ENCODE results near the gene ASRGL1. TPM values are rescaled to one million over a fixed set of nuclear protein-coding genes. Genes with fewer than 3 reads are reported as not detected.
"Not testable (repeated sequence)": the region's sequence is repeated elsewhere in the genome, so short reads cannot be mapped to it uniquely, and the experiment has no call there.

The ASRGL1 gene
- total RNA-seq, 1 experiment from 2014 or later: not detected

- H3K4me2 ChIP-seq (ENCODE audit: low read depth, low read length, poor library complexity, severe bottlenecking): no peak overlapping the region
- no peaks in the 10 kb centered on the region for H3K36me3 ChIP-seq (ENCODE audit: insufficient read depth, low read length)
- H3K9me3 ChIP-seq (ENCODE audit: low read length): no peaks in the 10 kb centered on the region
- no peak overlapping the region for H3K27ac ChIP-seq (ENCODE audit: low read length)
- no peaks in the 10 kb centered on the region for H3K27me3 ChIP-seq (ENCODE audit: low read length)
- H3K9me2 ChIP-seq (replicated peaks; ENCODE audit: insufficient read depth, low read length): no peaks in the 10 kb centered on the region
- H3K4me1 ChIP-seq (ENCODE audit: low read length): no peaks in the 10 kb centered on the region
- peak; percentile 83 for DNase-seq
- no peak overlapping the region for H2AFZ ChIP-seq (ENCODE audit: low read length)
- H3K9ac ChIP-seq (ENCODE audit: low read length): no peak overlapping the region
- H3K4me3 ChIP-seq (ENCODE audit: low read length): no peak overlapping the region
- H4K20me1 ChIP-seq (ENCODE audit: insufficient read depth, low read depth, low read length): no peaks in the 10 kb centered on the region
- no peaks in the 10 kb centered on the region for H3K79me2 ChIP-seq (ENCODE audit: low read length)
Observed at GRCh38 chr11:62340269-62340901, 3.1 kb downstream of the ASRGL1 start.

GRCh38 chr11:62341588-62341987, 4.3 kb downstream of the ASRGL1 start:
- Histone ChIP-seq H3K79me2 (ENCODE audit: low read length) (no peaks in the 10 kb centered on the region), H3K27me3 (ENCODE audit: low read length) (no peaks in the 10 kb centered on the region), H3K9me3 (ENCODE audit: low read length) (no peaks in the 10 kb centered on the region)

GRCh38 chr11:62343646-62344190, 6.5 kb downstream of the ASRGL1 start:
- H3K79me2 ChIP-seq (ENCODE audit: low read length); DNase-seq; H4K20me1 ChIP-seq (ENCODE audit: insufficient read depth, low read depth, low read length); H2AFZ ChIP-seq (ENCODE audit: low read length); H3K4me1 ChIP-seq (ENCODE audit: low read length); H3K36me3 ChIP-seq (ENCODE audit: insufficient read depth, low read length); H3K9me2 ChIP-seq (replicated peaks; ENCODE audit: insufficient read depth, low read length); H3K27ac ChIP-seq (ENCODE audit: low read length); H3K9ac ChIP-seq (ENCODE audit: low read length); H3K4me3 ChIP-seq (ENCODE audit: low read length); H3K4me2 ChIP-seq (ENCODE audit: low read depth, low read length, poor library complexity, severe bottlenecking); H3K9me3 ChIP-seq (ENCODE audit: low read length); H3K27me3 ChIP-seq (ENCODE audit: low read length): not testable (repeated sequence)

More at GRCh38 chr11:62341588-62341987, 4.3 kb downstream of the ASRGL1 start:
- Histone ChIP-seq H4K20me1 (ENCODE audit: insufficient read depth, low read depth, low read length) (no peaks in the 10 kb centered on the region), H2AFZ (ENCODE audit: low read length) (no peak overlapping the region), H3K9ac (ENCODE audit: low read length) (no peak overlapping the region), H3K36me3 (ENCODE audit: insufficient read depth, low read length) (no peaks in the 10 kb centered on the region), H3K4me2 (ENCODE audit: low read depth, low read length, poor library complexity, severe bottlenecking) (no peak overlapping the region), H3K9me2 (replicated peaks; ENCODE audit: insufficient read depth, low read length) (no peaks in the 10 kb centered on the region), H3K4me3 (ENCODE audit: low read length) (no peak overlapping the region), H3K4me1 (ENCODE audit: low read length) (no peaks in the 10 kb centered on the region), H3K27ac (ENCODE audit: low read length) (no peak overlapping the region)
- DNase-seq: no peak

GRCh38 chr11:62344210-62344609, 7.0 kb downstream of the ASRGL1 start:
- Histone ChIP-seq H3K9me3 (ENCODE audit: low read length) (no peaks in the 10 kb centered on the region), H2AFZ (ENCODE audit: low read length) (no peak overlapping the region), H3K9ac (ENCODE audit: low read length) (no peak overlapping the region), H4K20me1 (ENCODE audit: insufficient read depth, low read depth, low read length) (no peaks in the 10 kb centered on the region), H3K27ac (ENCODE audit: low read length) (no peak overlapping the region), H3K36me3 (ENCODE audit: insufficient read depth, low read length) (no peaks in the 10 kb centered on the region), H3K4me3 (ENCODE audit: low read length) (no peak overlapping the region), H3K9me2 (replicated peaks; ENCODE audit: insufficient read depth, low read length) (no peaks in the 10 kb centered on the region), H3K27me3 (ENCODE audit: low read length) (no peaks in the 10 kb centered on the region), H3K4me1 (ENCODE audit: low read length) (no peaks in the 10 kb centered on the region), H3K4me2 (ENCODE audit: low read depth, low read length, poor library complexity, severe bottlenecking) (no peak overlapping the region), H3K79me2 (ENCODE audit: low read length) (no peaks in the 10 kb centered on the region)
- no peak for DNase-seq

- H3K4me2 ChIP-seq (ENCODE audit: low read depth, low read length, poor library complexity, severe bottlenecking): no peak overlapping the region
- H3K4me1 ChIP-seq (ENCODE audit: low read length): no peaks in the 10 kb centered on the region
- no peak overlapping the region for H3K4me3 ChIP-seq (ENCODE audit: low read length)
- no peaks in the 10 kb centered on the region for H4K20me1 ChIP-seq (ENCODE audit: insufficient read depth, low read depth, low read length)
- no peaks in the 10 kb centered on the region for H3K9me2 ChIP-seq (replicated peaks; ENCODE audit: insufficient read depth, low read length)
- no peaks in the 10 kb centered on the region for H3K79me2 ChIP-seq (ENCODE audit: low read length)
- DNase-seq: no peak
- no peak overlapping the region for H2AFZ ChIP-seq (ENCODE audit: low read length)
- no peaks in the 10 kb centered on the region for H3K9me3 ChIP-seq (ENCODE audit: low read length)
- no peaks in the 10 kb centered on the region for H3K36me3 ChIP-seq (ENCODE audit: insufficient read depth, low read length)
- no peaks in the 10 kb centered on the region for H3K27me3 ChIP-seq (ENCODE audit: low read length)
- no peak overlapping the region for H3K9ac ChIP-seq (ENCODE audit: low read length)
- H3K27ac ChIP-seq (ENCODE audit: low read length): no peak overlapping the region
Observed at GRCh38 chr11:62345861-62346260, 8.6 kb downstream of the ASRGL1 start.

- H3K27me3 ChIP-seq (ENCODE audit: low read length): no peaks in the 10 kb centered on the region
Observed at GRCh38 chr11:62352355-62353336, 15.4 kb downstream of the ASRGL1 start.

GRCh38 chr11:62353841-62354240, 16.6 kb downstream of the ASRGL1 start:
- Histone ChIP-seq H3K27ac (ENCODE audit: low read length) (no peak overlapping the region), H3K4me2 (ENCODE audit: low read depth, low read length, poor library complexity, severe bottlenecking) (no peak overlapping the region)

More at GRCh38 chr11:62352355-62353336, 15.4 kb downstream of the ASRGL1 start:
- Histone ChIP-seq H3K9me2 (replicated peaks; ENCODE audit: insufficient read depth, low read length) (no peaks in the 10 kb centered on the region), H4K20me1 (ENCODE audit: insufficient read depth, low read depth, low read length) (no peaks in the 10 kb centered on the region), H3K4me1 (ENCODE audit: low read length) (no peaks in the 10 kb centered on the region), H3K79me2 (ENCODE audit: low read length) (no peaks in the 10 kb centered on the region), H3K27ac (ENCODE audit: low read length) (no peak overlapping the region), H2AFZ (ENCODE audit: low read length) (no peak overlapping the region), H3K4me2 (ENCODE audit: low read depth, low read length, poor library complexity, severe bottlenecking) (no peak overlapping the region), H3K36me3 (ENCODE audit: insufficient read depth, low read length) (no peaks in the 10 kb centered on the region), H3K9ac (ENCODE audit: low read length) (no peak overlapping the region), H3K4me3 (ENCODE audit: low read length) (no peak overlapping the region), H3K9me3 (ENCODE audit: low read length) (no peaks in the 10 kb centered on the region)
- no peak for DNase-seq

GRCh38 chr11:62358273-62358672, 21.0 kb downstream of the ASRGL1 start:
- Histone ChIP-seq H4K20me1 (ENCODE audit: insufficient read depth, low read depth, low read length) (no peaks in the 10 kb centered on the region), H3K27me3 (ENCODE audit: low read length) (no peaks in the 10 kb centered on the region), H3K9me2 (replicated peaks; ENCODE audit: insufficient read depth, low read length) (no peaks in the 10 kb centered on the region), H3K9me3 (ENCODE audit: low read length) (no peaks in the 10 kb centered on the region), H3K4me3 (ENCODE audit: low read length) (no peak overlapping the region), H3K36me3 (ENCODE audit: insufficient read depth, low read length) (no peaks in the 10 kb centered on the region), H3K4me2 (ENCODE audit: low read depth, low read length, poor library complexity, severe bottlenecking) (no peak overlapping the region), H3K9ac (ENCODE audit: low read length) (no peak overlapping the region), H3K4me1 (ENCODE audit: low read length) (no peaks in the 10 kb centered on the region), H3K79me2 (ENCODE audit: low read length) (no peaks in the 10 kb centered on the region), H2AFZ (ENCODE audit: low read length) (no peak overlapping the region), H3K27ac (ENCODE audit: low read length) (no peak overlapping the region)
- DNase-seq: no peak

More at GRCh38 chr11:62353841-62354240, 16.6 kb downstream of the ASRGL1 start:
- H3K36me3 ChIP-seq (ENCODE audit: insufficient read depth, low read length): no peaks in the 10 kb centered on the region
- H4K20me1 ChIP-seq (ENCODE audit: insufficient read depth, low read depth, low read length): no peaks in the 10 kb centered on the region
- H3K9me3 ChIP-seq (ENCODE audit: low read length): no peaks in the 10 kb centered on the region
- H3K9me2 ChIP-seq (replicated peaks; ENCODE audit: insufficient read depth, low read length): no peaks in the 10 kb centered on the region
- DNase-seq: no peak
- H3K9ac ChIP-seq (ENCODE audit: low read length): no peak overlapping the region
- H3K4me1 ChIP-seq (ENCODE audit: low read length): no peaks in the 10 kb centered on the region
- H3K79me2 ChIP-seq (ENCODE audit: low read length): no peaks in the 10 kb centered on the region
- no peak overlapping the region for H3K4me3 ChIP-seq (ENCODE audit: low read length)
- H3K27me3 ChIP-seq (ENCODE audit: low read length): no peaks in the 10 kb centered on the region
- H2AFZ ChIP-seq (ENCODE audit: low read length): no peak overlapping the region

Measured in Karpas-422 (cell line).